HCT116 (cell line): ENCODE measurements around the gene USF2.
"Not testable (repeated sequence)": the region's sequence is repeated elsewhere in the genome, so short reads cannot be mapped to it uniquely, and the experiment has no call there.

Experiments used
- CEBPB ChIP-seq: IDR thresholded peaks from 2 replicates; pipeline ENCODE4 v1.6.1; 2012; ENCODE audit warnings: low read depth
- CTCF ChIP-seq, 3 experiments: fragments of 200-600 bp in 1 of 3; sonication (generic) in 1 of 3; IDR thresholded peaks in 2 of 3; conservative IDR thresholded peaks in 1 of 3; 2 replicates each; pipeline ENCODE4 v1.5.1; 2012 to 2017; ENCODE audit warnings: low read depth in 2 of 3, low read length in 2 of 3, antibody characterized with exemption in 1 of 3, borderline replicate concordance in 1 of 3, control low read depth in 1 of 3, mild to moderate bottlenecking in 1 of 3, mixed read lengths in 1 of 3, mixed run types in 1 of 3, moderate library complexity in 1 of 3; ENCODE audit not compliant: insufficient read depth in 1 of 3
- EZH2 ChIP-seq: fragments of 200-600 bp; sonication (generic); IDR thresholded peaks from 2 replicates; pipeline ENCODE4 v1.6.1; 2017; ENCODE audit warnings: antibody characterized with exemption, mixed run types
- FOSL1 ChIP-seq: IDR thresholded peaks from 2 replicates; pipeline ENCODE4 v1.6.1; 2012; ENCODE audit warnings: low read depth
- POLR2A ChIP-seq: IDR thresholded peaks from 2 replicates; pipeline ENCODE4 v1.7.0; 2011; ENCODE audit warnings: borderline replicate concordance; ENCODE audit not compliant: insufficient read depth, insufficient read length; ENCODE audit errors: extremely low read depth
- YY1 ChIP-seq: IDR thresholded peaks from 2 replicates; pipeline ENCODE4 v1.6.1; 2011; ENCODE audit warnings: low read length, low read depth, moderate library complexity, mild to moderate bottlenecking; ENCODE audit not compliant: insufficient replicate concordance; ENCODE audit errors: extremely low read depth
- TF ChIP-seq, protein P1 (sequence below): IDR thresholded peaks from 2 replicates; pipeline ENCODE4 v1.6.1; 2012

DNA sequence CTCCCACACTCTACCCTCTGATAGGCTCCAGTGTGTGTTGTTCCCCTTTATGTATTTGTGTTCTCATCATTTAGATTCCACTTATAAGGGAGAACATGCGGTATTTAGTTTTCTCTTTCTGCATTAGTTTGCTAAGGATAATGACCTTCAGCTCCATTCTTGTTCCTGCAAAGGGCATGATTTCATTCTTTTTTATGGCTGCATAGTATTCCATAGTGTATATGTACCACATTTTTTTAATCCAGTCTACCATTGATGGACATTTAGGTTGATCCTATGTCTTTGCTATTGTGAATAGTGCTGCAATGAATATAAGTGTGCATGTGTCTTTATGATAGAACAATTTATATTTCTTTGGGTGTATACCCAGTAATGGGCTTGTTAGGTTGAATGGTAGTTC lies 29.2 kb upstream of the USF2 start:
- TF ChIP-seq CTCF (IDR thresholded peaks at IDR 0.05 in 2 of 3, conservative IDR thresholded peaks at IDR 0.05 in 1 of 3; ENCODE audit: borderline replicate concordance in 1 of 3, insufficient read depth in 1 of 3, low read depth in 2 of 3, low read length in 2 of 3); POLR2A; EZH2; CEBPB; YY1; FOSL1: not testable (repeated sequence)
- TF ChIP-seq, protein P1, sequence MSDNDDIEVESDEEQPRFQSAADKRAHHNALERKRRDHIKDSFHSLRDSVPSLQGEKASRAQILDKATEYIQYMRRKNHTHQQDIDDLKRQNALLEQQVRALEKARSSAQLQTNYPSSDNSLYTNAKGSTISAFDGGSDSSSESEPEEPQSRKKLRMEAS = not testable (repeated sequence)
